Progenitor cell of endocrine pancreas (in vitro differentiated cells): ENCODE data around the gene AQP7. TPM values are rescaled to one million over a fixed set of nuclear protein-coding genes. Genes with fewer than 3 reads are reported as not detected.
"Not testable (repeated sequence)": the region's sequence is repeated elsewhere in the genome, so short reads cannot be mapped to it uniquely, and the experiment has no call there.

Source experiments
- DNase-seq: peaks from one replicate; pipeline ENCODE4 v3.0.0; 2021; ENCODE audit warnings: low spot score; ENCODE audit not compliant: unreplicated experiment
- H3K27ac Mint-ChIP-seq: 2 replicates; pipeline ENCODE4 v1.8.0; 2021; ENCODE audit warnings: mild to moderate bottlenecking, moderate library complexity, mixed read lengths
- H3K27me3 Mint-ChIP-seq: 2 replicates; pipeline ENCODE4 v1.8.0; 2021; ENCODE audit warnings: mixed read lengths
- H3K36me3 Mint-ChIP-seq: 2 replicates; pipeline ENCODE4 v1.8.0; 2022; ENCODE audit warnings: mixed read lengths; ENCODE audit not compliant: insufficient read depth
- H3K4me1 Mint-ChIP-seq: 2 replicates; pipeline ENCODE4 v1.8.0; 2021; ENCODE audit warnings: low read depth, mixed read lengths
- H3K4me3 Mint-ChIP-seq: 2 replicates; pipeline ENCODE4 v1.8.0; 2021; ENCODE audit warnings: low read depth, mild to moderate bottlenecking, moderate library complexity, mixed read lengths
- H3K9me3 Mint-ChIP-seq: 2 replicates; pipeline ENCODE4 v1.8.0; 2021; ENCODE audit warnings: low read depth, mixed read lengths
- total RNA-seq: library from RNA; stranded (reverse); gene quantifications from 2 replicates; pipeline ENCODE4 v1.2.1, GENCODE V29; 2021
- TF ChIP-seq, protein P1 (sequence below): fragments of 200-600 bp; sonication (generic); IDR thresholded peaks from one replicate; pipeline ENCODE4 v1.5.0; 2021; ENCODE audit warnings: antibody characterized with exemption, mild to moderate bottlenecking; ENCODE audit not compliant: unreplicated experiment

Gene AQP7
- total RNA-seq, 1 donor from 2014 or later: 3.3 TPM

DNA sequence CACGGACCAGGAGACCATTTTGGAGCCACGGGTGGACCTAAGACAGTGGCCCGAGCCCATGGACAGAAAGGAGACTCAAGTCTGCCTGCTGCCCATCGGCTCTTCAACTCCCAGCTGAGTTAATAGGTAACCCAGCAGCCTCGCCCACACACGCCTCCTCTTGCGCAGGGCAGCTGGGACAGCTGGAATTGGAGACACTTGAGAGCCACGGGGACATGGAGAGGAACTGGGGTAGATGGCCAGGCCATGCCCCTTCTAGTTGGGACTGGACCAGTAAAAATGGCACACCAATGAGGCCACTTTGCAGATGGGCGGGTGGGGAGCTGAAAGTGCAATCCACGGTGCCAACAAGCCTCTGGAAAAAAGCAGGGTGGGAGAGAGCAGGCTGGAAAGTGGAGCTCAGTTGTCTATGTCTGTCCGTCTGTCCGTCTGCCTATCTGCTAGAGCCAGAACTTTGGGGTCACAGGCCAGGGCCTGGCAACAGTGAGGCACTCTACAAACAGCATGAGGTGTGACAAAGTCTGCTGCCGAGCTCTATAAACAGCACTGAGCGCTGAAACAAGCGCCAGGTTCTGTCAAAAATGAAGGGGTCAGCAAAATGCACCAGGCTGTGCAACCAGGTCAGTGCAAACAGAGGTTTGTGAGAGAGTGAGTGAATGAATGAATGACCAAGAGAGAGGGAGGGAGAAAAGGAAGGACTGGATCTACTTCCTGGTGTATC, 7.0 kb downstream of the AQP7 start:
- not testable (repeated sequence) for H3K27me3 Mint-ChIP-seq, DNase-seq, H3K36me3 Mint-ChIP-seq, H3K9me3 Mint-ChIP-seq
- Mint-ChIP-seq H3K4me3 (peak overlapping the region; percentile 7), H3K4me1 (peaks cover 32% of the 10 kb centered on the region), H3K27ac (peak overlapping the region; percentile 92)

DNA sequence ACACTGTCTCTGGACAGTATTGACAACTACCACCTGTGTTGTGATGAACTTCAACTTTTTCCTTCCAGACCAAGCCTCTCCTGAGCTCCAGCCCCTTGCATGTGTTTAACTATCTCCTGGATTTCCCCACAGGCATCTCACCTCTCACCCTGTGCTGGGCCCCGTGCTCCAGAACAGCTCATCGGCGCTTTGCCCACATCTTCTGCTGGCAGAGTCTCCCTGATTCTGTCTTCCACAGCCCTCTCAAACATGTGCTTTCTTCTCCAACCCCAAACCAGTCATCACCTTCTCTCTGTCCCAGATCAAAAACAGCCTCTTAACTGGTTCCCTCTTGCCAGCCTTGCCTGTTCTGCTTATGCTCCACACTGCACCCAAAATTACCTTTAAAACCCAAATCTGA, 8.4 kb downstream of the AQP7 start:
- not testable (repeated sequence) for H3K4me3 Mint-ChIP-seq, H3K27ac Mint-ChIP-seq, H3K27me3 Mint-ChIP-seq, H3K9me3 Mint-ChIP-seq, H3K36me3 Mint-ChIP-seq, DNase-seq
- peaks cover 38% of the 10 kb centered on the region for H3K4me1 Mint-ChIP-seq

DNA sequence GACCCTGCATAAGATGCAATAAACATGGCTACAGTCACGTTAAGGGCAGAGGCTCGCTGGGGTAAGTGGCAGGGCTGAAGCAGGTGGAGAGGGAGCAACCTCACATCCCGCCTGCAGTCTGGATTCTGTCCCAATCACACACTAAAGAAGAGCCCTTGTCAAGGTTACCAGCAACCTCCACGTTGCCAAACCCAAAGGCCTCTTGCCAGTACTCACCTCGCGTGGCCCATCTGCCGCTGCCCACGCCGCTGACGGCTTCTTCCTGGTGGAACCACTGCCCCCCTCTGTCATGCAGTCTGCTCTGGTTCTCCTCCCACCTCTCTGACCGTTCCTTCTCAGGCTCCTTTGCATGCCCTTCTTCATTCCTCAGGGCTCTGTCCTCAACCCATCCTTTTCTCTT, 8.8 kb downstream of the AQP7 start:
- Mint-ChIP-seq H3K36me3 (no peaks in the 10 kb centered on the region), H3K4me1 (peaks cover 38% of the 10 kb centered on the region), H3K27ac (no peak overlapping the region), H3K4me3 (no peak overlapping the region), H3K27me3 (no peaks in the 10 kb centered on the region), H3K9me3 (no peaks in the 10 kb centered on the region)
- TF ChIP-seq, protein P1, sequence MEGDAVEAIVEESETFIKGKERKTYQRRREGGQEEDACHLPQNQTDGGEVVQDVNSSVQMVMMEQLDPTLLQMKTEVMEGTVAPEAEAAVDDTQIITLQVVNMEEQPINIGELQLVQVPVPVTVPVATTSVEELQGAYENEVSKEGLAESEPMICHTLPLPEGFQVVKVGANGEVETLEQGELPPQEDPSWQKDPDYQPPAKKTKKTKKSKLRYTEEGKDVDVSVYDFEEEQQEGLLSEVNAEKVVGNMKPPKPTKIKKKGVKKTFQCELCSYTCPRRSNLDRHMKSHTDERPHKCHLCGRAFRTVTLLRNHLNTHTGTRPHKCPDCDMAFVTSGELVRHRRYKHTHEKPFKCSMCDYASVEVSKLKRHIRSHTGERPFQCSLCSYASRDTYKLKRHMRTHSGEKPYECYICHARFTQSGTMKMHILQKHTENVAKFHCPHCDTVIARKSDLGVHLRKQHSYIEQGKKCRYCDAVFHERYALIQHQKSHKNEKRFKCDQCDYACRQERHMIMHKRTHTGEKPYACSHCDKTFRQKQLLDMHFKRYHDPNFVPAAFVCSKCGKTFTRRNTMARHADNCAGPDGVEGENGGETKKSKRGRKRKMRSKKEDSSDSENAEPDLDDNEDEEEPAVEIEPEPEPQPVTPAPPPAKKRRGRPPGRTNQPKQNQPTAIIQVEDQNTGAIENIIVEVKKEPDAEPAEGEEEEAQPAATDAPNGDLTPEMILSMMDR: no peak
- no peak for DNase-seq

DNA sequence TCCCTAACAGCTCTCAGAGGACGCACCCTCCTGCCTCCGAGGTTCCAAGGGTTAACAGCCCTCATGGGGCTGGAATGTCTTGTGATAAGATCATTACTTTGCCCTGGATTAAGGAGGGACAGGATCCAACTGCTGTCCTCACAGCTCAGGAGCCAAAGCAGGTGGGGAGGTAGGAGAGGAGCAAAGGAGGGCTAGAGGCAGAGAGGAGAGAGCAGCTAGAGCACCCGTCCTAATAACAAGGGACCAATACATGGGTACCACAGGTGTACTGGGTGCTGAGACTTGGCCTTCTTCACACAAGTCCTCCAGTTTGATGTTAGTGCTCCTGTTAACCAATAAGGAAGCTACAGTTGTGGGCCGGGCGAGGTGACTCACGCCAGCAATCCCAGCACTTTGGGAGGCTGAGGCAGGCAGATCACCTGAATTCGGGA, 9.8 kb downstream of the AQP7 start:
- not testable (repeated sequence) for H3K4me3 Mint-ChIP-seq, H3K36me3 Mint-ChIP-seq, H3K27ac Mint-ChIP-seq, DNase-seq, H3K27me3 Mint-ChIP-seq, H3K9me3 Mint-ChIP-seq
- H3K4me1 Mint-ChIP-seq: peaks cover 40% of the 10 kb centered on the region

DNA sequence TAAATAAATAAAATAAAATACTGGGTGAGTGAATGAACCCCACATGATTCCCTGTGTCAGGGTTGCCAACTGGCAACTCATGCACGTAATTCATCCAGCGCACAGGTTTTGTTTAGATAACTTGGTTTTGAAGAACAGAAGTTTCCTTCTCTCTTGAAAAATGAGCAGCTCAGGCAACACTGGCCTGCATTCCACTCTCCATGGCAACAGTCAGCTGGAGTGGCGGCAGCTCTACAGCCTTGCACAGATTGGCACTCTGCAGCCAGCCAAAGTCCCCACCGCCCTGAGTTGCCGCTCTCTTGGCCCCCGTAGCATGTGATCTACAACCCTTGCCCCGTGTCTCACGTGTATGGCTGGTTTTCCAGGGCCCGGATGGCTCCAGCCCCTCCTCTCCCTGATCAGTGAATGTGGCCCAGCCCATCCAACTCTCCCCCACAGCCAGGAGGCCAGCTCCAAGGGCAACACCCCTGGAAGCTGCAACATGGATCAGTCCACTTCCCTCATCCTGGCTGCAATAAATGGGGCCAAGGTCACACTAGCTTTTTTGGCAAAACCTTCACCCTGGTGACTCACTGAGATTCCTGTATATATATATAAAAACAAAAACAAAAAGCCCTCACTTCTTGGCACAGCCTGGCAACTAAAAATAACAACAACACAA, 11.1 kb downstream of the AQP7 start:
- peak overlapping the region; percentile 73 for H3K27ac Mint-ChIP-seq
- H3K36me3 Mint-ChIP-seq, H3K27me3 Mint-ChIP-seq, H3K9me3 Mint-ChIP-seq: not testable (repeated sequence)
- peak; percentile 41 for DNase-seq
- H3K4me3 Mint-ChIP-seq: peak overlapping the region; percentile 41
- peaks cover 43% of the 10 kb centered on the region for H3K4me1 Mint-ChIP-seq

DNA sequence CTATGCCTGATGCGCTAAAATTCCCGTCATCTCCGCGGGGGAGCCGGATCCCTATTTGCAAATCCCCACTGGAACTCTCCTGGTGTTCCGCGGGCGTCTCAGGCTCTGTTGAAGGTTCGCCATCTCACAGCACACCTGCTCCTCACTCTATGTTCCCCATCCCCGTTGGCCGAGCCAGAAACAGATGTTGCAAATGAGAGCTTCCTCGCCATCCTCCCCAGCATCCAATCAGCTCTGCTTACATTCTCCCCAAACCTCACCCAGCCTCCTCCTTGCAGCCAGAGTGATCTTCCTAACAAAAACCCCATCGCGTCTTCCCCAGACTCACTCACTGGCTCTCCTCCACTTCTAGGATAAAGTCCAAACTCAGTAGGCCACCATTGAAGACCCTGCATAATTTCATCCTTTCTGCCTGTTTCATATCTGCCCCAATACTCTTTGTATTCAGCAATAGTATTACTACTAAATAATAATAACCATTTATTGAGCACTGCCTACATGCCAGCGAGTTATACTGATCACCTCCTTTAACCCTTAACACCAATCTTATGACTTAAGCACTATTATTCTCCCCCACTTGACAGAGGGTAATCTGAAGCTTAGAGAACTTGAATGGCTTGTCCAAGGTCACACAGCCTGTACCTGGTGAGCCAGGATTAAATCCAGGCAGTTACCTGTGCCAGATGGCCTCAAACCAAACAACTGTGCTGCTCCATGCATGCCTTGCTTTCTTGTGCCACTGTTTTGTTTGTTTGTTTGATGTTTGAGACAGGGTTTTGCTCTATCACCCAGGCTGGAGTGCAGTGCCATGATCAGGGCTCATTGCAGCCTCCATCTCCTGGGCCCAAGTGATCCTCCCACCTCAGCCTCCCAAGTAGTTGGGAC, 14.0 kb downstream of the AQP7 start:
- Mint-ChIP-seq H3K36me3 (no peaks in the 10 kb centered on the region), H3K9me3 (no peaks in the 10 kb centered on the region), H3K27me3 (peaks cover 3% of the 10 kb centered on the region), H3K27ac (peak overlapping the region; percentile 1), H3K4me1 (peaks cover 28% of the 10 kb centered on the region), H3K4me3 (no peak overlapping the region)
- TF ChIP-seq, protein P1: no peak
- no peak for DNase-seq

DNA sequence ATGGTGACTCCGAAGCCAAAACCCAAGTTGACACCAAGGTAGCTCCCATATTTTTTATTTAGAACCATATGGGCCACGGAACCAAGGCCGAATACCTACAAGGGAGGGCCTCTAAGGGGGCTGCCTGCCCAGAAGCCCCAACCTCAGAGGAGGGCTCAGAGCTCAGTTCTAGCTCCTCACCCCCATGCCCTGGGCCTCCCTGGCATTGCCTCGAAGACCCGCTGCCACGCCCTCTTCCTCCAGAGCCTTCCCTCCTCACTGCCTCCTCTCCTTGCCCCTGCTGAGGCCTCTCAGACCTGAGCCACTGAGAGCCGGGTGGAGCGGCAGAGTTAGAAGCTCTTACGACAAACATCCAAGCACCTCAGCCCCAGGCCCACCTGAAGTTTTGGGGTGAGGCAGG, 15.4 kb downstream of the AQP7 start:
- H3K9me3 Mint-ChIP-seq, H3K27me3 Mint-ChIP-seq, H3K36me3 Mint-ChIP-seq, H3K27ac Mint-ChIP-seq, H3K4me3 Mint-ChIP-seq, DNase-seq: not testable (repeated sequence)
- peaks cover 25% of the 10 kb centered on the region for H3K4me1 Mint-ChIP-seq

DNA sequence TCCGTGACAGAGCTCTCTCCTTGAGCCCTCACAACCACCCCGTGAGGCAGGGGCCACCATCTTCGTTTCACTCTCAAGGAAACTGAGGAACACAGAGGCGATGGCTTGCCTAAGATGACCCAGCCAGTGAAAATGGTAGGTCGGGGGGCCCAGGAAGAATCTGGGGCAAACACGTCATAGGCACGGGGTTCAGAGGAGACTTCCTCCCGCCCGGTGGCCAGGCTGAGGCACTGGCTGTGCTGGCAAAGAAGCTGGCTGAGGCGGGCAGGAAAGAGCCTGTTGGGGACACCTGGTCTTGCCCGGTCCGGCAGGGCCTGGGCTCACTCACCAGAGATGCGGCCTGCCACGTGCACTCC, 15.7 kb downstream of the AQP7 start:
- not testable (repeated sequence) for H3K4me3 Mint-ChIP-seq, H3K9me3 Mint-ChIP-seq, H3K27me3 Mint-ChIP-seq, DNase-seq, H3K27ac Mint-ChIP-seq, H3K36me3 Mint-ChIP-seq
- peaks cover 22% of the 10 kb centered on the region for H3K4me1 Mint-ChIP-seq

DNA sequence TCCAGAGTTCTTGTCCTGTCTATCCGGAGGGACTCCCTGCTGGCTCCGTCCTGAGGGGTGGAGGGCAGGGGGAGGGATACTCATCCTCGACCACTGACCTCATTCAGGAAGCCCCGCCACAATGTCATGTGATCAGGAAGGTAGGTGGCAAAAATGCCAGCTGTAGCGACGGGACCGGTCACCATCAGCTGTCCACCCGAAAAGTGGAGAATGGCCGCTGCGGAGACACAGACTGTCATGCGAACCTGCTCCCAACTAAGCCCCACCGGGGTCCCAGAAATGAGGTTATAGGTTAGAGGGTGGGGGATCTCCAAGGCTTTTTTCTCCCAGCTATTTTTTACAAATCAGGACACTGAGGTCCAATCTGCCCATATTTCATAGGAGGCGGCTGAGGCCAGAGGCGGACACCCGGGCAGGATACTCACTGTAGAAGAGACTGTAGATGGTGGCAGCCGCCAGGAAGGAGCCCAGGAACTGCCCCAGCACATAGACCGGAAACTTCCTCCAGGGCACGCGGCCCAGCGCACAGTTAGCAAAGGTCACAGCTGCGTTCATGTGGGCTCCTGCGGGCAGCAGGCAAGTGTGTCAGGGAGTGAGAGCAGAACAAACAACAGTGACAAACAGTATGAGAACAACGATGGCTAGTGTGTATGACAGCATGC, 16.3 kb downstream of the AQP7 start:
- Mint-ChIP-seq H3K27ac (peak overlapping the region; percentile 64), H3K4me1 (peaks cover 17% of the 10 kb centered on the region)
- not testable (repeated sequence) for DNase-seq, H3K9me3 Mint-ChIP-seq, H3K4me3 Mint-ChIP-seq, H3K27me3 Mint-ChIP-seq, H3K36me3 Mint-ChIP-seq

DNA sequence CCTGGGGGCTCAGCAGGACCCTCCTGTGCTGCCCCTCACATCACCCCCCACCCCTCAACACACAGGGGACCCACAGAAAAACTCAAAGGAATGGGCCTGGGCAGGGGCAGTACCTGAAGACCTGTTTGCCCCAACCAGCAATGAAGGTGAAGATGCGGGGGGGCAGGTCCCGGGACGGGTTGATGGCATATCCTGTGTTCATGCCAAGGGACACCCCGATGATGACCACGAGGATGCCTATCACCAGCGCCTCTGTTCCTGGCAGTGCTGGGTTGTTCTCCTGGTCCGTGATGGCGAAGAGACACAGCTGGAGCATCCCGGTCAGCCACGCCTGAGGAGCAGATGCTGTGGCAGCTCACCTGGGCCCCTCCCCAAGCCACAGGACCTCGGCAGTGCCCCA, 16.8 kb downstream of the AQP7 start:
- not testable (repeated sequence) for H3K4me3 Mint-ChIP-seq, H3K27ac Mint-ChIP-seq, H3K9me3 Mint-ChIP-seq, H3K27me3 Mint-ChIP-seq, DNase-seq, H3K36me3 Mint-ChIP-seq
- H3K4me1 Mint-ChIP-seq: peaks cover 13% of the 10 kb centered on the region
